Activated CD4-positive, CD25-positive, alpha-beta regulatory T cell (primary cell): ENCODE measurements around the gene SLC27A3.
A peak's percentile ranks its signal among the peaks of the same experiment; 100 is the strongest.
"Not testable (repeated sequence)": the region's sequence is repeated elsewhere in the genome, so short reads cannot be mapped to it uniquely, and the experiment has no call there.

Source experiments
- DNase-seq, 4 experiments: peaks; one replicate each; lab custom pipeline; 2025; lab: John Stamatoyannopoulos, UW

The SLC27A3 gene

DNA sequence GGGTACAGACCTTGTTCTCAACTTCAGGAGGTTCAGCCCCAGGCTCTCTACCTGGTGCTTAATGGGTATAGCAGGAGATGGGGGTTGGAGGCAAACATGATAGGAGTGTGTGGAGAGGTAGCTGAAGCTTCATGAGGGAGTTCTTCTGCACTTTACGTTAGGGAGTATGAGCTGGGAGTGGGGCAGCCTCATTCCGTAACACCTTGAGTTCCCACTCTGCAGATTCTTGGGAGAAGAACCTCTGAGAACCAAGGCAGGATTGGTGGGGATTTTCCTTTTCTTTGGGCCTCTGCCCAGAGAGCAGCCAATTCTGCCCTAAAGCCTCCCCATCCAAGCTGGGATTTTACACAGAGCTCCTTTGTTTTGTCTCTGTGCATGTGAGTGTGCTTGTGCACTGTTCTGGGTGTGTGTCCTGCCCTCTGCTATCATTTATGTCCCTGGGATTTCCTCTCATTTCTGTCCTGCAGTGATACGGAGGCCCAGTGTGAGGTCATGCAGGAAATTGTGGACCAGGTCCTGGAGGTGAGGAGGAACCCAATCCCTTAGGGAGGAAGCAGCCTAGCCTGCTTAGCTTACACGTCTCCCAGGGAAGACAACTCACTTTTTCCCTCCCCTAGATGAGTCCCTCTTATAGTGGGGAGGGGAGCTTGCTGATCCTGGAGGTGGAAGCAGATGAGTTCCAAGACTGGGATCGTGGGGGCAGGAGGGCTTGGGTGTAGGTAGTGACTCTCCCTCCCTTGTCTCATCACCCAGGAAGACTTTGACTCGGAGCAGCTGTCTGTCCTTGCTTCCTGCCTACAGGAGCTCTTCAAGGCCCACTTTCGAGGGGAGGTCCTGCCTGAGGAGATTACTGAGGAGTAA lies 11.6 kb upstream of the SLC27A3 start:
- no peak for DNase-seq

DNA sequence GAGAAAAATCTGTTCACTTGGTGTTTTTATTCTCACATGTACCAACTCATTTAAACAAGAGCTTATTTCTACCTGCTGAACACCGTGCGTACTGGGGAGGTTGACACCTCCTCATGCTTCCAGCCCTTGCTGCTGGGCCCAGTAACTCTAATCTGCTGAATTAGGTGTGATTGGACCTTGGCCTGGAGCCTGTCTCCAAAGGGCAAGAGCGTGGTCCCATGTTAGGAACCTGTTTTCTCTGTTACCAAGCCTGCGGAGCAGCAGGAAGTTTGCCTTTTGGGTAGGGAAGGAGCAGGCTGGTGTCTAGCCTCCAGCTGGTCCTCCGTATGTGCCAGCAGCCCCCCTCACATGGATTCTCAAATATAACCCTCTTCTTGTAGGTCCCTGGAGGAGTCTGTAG lies 10.9 kb upstream of the SLC27A3 start:
- DNase-seq, result no peak

DNA sequence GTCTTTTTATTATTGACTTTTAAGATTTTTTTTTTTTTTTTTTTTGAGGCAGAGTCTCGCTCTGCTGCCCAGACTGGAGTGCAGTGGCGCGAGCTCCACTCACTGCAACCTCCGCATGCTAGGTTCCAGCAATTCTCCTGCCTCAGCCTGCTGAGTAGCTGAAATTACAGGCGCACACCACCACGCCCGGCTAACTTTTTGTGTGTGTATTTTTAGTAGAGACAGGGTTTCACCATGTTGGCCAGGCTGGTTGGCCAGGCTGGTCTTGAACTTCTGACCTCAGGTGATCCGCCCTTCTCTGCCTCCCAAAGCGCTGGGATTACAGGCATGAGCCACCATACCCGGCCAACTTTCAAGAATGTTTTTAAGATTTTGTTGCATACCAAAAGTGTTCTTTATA lies 8.5 kb upstream of the SLC27A3 start:
- not testable (repeated sequence) for DNase-seq

DNA sequence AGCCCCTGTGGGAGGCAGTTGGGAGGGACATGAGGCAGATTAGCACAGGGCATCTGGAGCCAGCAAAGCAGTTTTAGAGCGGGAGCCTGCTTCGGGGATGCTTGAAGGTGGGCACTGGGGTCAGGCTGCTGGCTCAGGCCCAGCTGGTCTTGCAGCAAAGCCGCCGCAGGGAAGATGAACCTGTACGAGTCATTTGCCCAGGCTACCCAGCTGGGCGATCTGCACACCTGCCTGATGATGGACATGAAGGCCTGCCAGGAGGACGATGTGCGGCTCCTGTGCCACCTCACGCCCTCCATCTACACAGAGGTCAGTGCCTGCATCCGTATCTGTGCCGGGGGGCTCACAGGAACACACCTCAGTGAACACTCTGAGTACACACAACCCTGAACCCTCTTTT lies 7.7 kb upstream of the SLC27A3 start:
- DNase-seq, result no peak

DNA sequence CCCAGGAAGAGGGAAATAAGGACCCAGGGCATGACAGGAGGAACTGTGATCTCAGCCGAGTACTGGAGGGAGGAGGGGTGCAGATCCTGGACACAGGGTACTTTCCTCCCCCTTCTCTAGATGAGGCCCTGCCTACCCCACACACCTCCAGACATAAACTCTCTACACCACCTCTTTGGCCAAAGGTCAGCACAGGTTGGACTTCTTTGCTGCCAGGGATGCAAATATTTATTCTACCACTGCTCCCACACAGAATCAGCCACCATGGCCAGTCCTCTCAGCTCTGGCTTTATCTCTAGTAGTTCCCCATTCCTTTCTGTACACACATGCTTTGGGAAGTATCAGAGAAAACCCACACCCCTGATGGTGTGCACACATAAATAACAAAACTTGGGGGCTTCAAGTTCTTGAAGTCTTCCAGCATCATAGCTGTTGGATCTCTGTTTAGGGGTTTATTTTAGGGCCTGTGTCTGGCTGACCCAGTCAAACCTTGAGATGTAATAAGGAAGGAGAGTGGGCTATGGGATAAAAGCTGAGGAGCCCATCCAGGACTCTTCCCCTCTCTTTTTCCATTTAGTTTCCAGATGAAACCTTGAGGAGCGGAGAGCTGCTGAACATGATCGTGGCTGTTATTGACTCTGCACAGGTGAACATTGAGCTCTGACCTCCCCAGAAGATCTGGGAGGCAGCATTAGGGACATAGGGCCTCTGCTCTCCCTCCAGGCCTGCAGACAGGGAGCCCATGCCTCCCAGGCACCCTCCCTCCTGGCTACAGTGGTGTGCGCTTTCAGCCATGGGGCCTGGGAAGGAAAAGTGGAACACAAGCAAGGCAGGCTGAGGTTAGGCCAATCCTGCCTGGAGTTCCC lies 6.7 kb upstream of the SLC27A3 start:
- no peak for DNase-seq

GRCh38 chr1:153769221-153769620 lies 6.0 kb upstream of the SLC27A3 start:
- no peak for DNase-seq

- DNase-seq, result no peak
Measured at GRCh38 chr1:153770797-153771196, 4.4 kb upstream of the SLC27A3 start.

DNA sequence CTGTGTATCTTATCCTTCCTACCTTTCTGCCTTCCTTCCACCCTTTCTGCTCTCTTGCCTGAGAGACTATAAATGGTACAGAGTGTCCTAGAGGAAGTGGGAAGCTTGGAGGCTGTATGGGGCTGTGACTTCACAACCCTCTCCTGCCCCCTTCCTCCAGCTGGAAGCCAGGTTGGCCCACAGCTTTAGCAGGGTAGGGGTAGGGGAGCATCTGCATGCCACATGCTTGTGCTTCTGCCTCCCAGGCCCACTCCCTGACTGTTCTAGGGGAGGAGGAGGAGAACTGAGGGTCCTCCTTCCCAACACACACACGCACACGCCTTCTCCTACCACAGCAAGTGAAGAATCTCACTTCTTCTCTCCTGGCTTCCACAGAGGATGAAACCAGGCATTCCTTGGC lies 3.9 kb upstream of the SLC27A3 start:
- DNase-seq, result no peak

DNA sequence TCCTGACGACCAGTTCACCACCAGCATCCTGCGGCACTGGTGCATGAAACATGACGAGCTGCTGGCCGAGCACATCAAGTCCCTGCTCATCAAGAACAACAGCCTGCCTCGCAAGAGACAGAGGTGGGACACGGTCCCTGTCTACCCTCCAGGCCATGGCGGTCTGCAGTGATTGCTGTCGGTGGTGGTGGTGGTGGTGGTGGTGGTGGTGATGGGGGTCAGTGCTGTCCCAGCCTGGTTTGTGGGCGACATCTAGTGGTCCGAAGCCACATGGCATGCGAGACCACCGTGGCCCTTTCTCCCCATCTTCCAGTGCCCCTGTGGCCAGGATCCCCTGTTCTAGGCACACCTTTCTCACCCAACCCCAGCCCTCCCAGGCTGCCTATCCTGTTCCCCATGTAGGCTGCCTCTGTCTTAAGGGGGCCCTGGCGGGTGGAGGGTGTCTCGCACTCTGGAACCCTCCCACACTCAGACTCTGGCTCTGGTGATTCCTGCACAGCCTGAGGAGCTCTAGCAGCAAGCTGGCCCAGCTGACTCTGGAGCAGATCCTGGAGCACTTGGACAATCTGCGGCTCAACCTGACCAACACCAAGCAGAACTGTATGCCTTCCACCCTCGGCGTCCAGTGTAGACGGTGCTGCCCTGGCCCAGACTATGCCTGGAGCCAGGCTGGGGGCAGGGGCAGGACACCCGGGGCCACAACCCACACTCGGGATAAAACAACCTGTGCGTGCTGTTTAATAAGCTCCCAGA lies 3.2 kb upstream of the SLC27A3 start:
- no peak for DNase-seq

DNA sequence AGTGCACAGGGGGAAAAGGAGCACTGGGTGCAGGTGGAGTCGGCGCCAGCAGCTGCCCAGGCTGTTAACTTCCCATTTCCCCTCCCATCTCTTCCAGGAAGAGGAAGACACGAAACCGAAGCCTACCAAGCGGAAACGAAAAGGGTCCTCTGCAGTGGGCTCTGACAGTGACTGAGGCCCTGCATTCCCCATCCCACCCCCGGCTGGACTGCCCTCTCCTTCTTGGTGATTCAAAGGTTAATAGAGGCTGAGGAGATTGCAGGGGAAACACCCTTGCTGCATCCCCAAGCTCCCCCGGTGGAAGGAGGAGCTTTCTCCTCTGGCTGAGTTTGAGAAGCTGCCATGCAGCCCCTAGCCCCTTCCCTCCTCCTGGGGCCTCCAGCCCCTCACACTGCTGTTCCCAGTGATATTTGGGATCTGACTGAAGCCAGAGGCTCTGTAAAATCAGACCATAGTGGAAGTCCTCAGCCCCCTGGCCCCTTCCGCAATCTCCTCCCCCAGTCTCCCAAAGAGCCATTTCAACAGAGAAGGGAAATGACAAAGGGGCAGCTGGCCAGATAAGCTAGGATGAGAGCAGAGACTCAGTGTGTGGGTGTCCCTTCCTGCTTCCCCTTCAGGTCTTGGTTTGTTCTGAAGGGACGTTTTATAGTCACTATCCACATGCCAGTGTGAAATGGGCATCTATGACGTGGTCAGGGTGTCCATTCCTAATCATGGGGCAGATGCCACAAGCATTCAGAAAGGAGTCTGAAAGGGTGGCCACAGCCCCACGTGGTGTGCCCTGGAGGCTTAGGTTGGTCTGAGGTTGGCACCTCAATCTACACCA lies 1.9 kb upstream of the SLC27A3 start:
- no peak for DNase-seq

DNA sequence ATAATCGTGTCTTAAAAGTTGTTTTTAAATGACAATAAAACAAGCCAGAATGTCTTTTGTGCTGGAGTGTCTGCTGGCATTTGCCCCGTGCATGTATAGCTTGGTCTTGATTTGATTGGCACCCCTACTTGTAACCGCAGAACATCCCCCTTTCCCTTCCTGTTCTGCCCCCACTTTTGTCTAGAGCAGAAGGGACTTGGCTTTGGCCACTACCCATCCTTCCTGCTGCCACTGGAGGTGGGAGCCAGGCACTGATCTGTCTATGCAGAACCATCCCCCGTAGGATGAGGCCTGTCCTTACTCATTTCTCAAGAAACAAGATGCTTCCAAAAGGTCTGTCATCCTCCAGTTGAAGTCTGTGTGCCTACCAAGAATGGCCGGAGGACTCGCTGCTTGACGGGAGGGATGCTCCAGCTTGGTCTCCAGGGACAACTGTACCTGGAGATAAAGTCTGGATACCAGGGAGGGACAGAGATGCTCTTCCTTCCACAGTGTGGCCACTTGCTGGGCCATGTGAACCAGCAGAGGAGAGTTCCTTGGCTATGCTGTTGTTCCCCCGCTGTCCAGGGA lies 1.1 kb upstream of the SLC27A3 start:
- no peak for DNase-seq

GRCh38 chr1:153775458-153776327 lies 486 bp downstream of the SLC27A3 start:
- DNase-seq, result peak in 2 of 4 experiments; percentile 40 to 44

DNA sequence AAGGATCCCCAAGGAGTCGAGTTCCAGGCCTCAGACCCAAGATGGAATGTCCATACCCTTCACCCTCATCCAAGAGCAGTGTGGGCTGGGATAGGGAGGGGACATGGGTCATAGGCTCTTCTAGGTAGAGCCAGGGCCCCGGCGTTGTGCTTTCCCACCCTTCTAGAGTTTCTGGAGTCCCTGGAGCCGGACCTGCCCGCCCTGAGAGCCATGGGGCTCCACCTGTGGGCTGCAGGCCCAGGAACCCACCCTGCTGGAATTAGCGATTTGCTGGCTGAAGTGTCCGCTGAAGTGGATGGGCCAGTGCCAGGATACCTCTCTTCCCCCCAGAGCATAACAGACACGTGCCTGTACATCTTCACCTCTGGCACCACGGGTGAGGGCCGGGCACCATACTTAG lies 1.1 kb downstream of the SLC27A3 start:
- DNase-seq, result no peak

GRCh38 chr1:153776845-153777370 lies 1.7 kb downstream of the SLC27A3 start:
- no peak for DNase-seq

DNA sequence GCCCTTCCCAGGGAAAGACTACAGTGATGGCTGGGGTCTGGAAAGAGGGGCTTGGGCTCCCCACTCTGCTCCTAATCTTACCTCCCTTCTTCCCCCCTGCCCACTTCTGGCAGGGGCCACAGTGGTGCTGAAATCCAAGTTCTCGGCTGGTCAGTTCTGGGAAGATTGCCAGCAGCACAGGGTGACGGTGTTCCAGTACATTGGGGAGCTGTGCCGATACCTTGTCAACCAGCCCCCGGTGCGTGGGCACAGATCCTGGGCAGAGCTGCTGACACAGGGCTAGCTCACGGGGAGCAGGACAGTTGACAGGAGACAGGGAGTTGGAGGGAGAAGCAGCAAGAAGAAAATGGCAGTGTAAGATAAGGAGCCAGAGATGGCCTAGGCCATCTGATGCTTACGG lies 2.4 kb downstream of the SLC27A3 start:
- no peak for DNase-seq

DNA sequence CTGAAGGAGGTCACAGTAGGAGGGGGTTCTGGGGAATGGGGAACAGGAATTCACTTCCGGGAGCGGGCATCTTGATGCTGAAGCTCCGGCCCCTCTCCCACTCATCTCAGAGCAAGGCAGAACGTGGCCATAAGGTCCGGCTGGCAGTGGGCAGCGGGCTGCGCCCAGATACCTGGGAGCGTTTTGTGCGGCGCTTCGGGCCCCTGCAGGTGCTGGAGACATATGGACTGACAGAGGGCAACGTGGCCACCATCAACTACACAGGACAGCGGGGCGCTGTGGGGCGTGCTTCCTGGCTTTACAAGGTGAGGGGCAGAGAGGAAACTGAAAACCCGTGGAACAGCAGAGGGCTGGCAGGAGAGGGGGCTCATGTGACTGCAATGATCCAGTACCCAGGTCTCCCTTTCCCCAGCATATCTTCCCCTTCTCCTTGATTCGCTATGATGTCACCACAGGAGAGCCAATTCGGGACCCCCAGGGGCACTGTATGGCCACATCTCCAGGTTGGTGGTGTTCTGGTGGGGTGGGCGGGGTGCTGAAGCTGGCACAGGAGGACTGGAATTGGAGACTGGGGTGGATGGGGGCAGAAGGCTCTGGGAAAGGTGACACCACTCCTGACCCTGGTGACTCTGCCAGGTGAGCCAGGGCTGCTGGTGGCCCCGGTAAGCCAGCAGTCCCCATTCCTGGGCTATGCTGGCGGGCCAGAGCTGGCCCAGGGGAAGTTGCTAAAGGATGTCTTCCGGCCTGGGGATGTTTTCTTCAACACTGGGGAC lies 3.0 kb downstream of the SLC27A3 start:
- no peak for DNase-seq

GRCh38 chr1:153778824-153779519 lies 3.8 kb downstream of the SLC27A3 start:
- no peak for DNase-seq

- DNase-seq, result no peak
Measured at GRCh38 chr1:153779781-153780541, 4.8 kb downstream of the SLC27A3 start.
